NCI-H146 treated with DMSO at 0.1 percent for 48 hours (cell line): ENCODE results near the gene LRRC47.
A peak's percentile ranks its signal among the peaks of the same experiment; 100 is the strongest.

ENCODE experiments used
- DNase-seq: peaks from one replicate; lab custom pipeline; 2025; ENCODE audit not compliant: unreplicated experiment; lab: John Stamatoyannopoulos, UW

The LRRC47 gene

GRCh38 chr1:3772715-3773571 lies 23.4 kb downstream of the LRRC47 start, which contains the start of gene SMIM1:
SMIM1 (plus strand) TSS chr1:3772749; CDS start chr1:3775374, 2,625 bp downstream.
- no peak for DNase-seq

GRCh38 chr1:3772027-3772714 lies 24.1 kb downstream of the LRRC47 start:
- peak; percentile 28 for DNase-seq

GRCh38 chr1:3771108-3772026 lies 24.9 kb downstream of the LRRC47 start:
- DNase-seq: no peak

- no peak for DNase-seq
These were observed 26.1 kb downstream of the LRRC47 start for GRCh38 chr1:3770047-3770765.

GRCh38 chr1:3768811-3769390 lies 27.4 kb downstream of the LRRC47 start:
- no peak for DNase-seq

GRCh38 chr1:3767328-3767925 lies 28.9 kb downstream of the LRRC47 start:
- DNase-seq: peak; percentile 1

- DNase-seq: no peak
These were observed 32.8 kb downstream of the LRRC47 start for GRCh38 chr1:3763351-3764125.

- no peak for DNase-seq
These were observed 33.4 kb downstream of the LRRC47 start for GRCh38 chr1:3762873-3763228.

GRCh38 chr1:3762151-3762872 lies 34.0 kb downstream of the LRRC47 start:
- no peak for DNase-seq

- no peak for DNase-seq
These were observed 34.8 kb downstream of the LRRC47 start for GRCh38 chr1:3761296-3762010.

- DNase-seq: no peak
These were observed 36.5 kb downstream of the LRRC47 start for GRCh38 chr1:3759796-3760195.

- no peak for DNase-seq
These were observed 37.1 kb downstream of the LRRC47 start for GRCh38 chr1:3759164-3759563.

GRCh38 chr1:3756394-3756793 lies 39.9 kb downstream of the LRRC47 start:
- no peak for DNase-seq

- DNase-seq: no peak
These were observed 42.4 kb downstream of the LRRC47 start for GRCh38 chr1:3753656-3754454.

GRCh38 chr1:3752400-3752945 lies 43.8 kb downstream of the LRRC47 start, which contains the start of gene CCDC27:
CCDC27 (plus strand) TSS chr1:3752450; CDS start chr1:3752482, 32 bp downstream.
- DNase-seq: no peak

- no peak for DNase-seq
These were observed 45.6 kb downstream of the LRRC47 start for GRCh38 chr1:3750741-3751140.

GRCh38 chr1:3749512-3749911 lies 46.8 kb downstream of the LRRC47 start:
- DNase-seq: no peak
